GM12872 (cell line): ENCODE measurements around the gene UBFD1.

ENCODE experiments used
- TF ChIP-seq, protein P1 (sequence below): IDR thresholded peaks from 3 replicates; pipeline ENCODE4 v1.5.1; 2011; ENCODE audit warnings: low read depth, mild to moderate bottlenecking, low read length, moderate library complexity; ENCODE audit not compliant: insufficient read depth

The UBFD1 gene, protein sequence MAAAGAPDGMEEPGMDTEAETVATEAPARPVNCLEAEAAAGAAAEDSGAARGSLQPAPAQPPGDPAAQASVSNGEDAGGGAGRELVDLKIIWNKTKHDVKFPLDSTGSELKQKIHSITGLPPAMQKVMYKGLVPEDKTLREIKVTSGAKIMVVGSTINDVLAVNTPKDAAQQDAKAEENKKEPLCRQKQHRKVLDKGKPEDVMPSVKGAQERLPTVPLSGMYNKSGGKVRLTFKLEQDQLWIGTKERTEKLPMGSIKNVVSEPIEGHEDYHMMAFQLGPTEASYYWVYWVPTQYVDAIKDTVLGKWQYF

GRCh38 chr16:23556881-23557778 is at the start of gene UBFD1, which contains the start of gene EARS2:
Gene UBFD1 (plus strand): TSS chr16:23557727. CDS start chr16:23557743, 16 bp downstream.
Gene EARS2 (minus strand): TSS chr16:23557350. CDS start chr16:23557343, 7 bp downstream.
- TF ChIP-seq, protein P1, sequence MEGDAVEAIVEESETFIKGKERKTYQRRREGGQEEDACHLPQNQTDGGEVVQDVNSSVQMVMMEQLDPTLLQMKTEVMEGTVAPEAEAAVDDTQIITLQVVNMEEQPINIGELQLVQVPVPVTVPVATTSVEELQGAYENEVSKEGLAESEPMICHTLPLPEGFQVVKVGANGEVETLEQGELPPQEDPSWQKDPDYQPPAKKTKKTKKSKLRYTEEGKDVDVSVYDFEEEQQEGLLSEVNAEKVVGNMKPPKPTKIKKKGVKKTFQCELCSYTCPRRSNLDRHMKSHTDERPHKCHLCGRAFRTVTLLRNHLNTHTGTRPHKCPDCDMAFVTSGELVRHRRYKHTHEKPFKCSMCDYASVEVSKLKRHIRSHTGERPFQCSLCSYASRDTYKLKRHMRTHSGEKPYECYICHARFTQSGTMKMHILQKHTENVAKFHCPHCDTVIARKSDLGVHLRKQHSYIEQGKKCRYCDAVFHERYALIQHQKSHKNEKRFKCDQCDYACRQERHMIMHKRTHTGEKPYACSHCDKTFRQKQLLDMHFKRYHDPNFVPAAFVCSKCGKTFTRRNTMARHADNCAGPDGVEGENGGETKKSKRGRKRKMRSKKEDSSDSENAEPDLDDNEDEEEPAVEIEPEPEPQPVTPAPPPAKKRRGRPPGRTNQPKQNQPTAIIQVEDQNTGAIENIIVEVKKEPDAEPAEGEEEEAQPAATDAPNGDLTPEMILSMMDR: peak; percentile 84

DNA sequence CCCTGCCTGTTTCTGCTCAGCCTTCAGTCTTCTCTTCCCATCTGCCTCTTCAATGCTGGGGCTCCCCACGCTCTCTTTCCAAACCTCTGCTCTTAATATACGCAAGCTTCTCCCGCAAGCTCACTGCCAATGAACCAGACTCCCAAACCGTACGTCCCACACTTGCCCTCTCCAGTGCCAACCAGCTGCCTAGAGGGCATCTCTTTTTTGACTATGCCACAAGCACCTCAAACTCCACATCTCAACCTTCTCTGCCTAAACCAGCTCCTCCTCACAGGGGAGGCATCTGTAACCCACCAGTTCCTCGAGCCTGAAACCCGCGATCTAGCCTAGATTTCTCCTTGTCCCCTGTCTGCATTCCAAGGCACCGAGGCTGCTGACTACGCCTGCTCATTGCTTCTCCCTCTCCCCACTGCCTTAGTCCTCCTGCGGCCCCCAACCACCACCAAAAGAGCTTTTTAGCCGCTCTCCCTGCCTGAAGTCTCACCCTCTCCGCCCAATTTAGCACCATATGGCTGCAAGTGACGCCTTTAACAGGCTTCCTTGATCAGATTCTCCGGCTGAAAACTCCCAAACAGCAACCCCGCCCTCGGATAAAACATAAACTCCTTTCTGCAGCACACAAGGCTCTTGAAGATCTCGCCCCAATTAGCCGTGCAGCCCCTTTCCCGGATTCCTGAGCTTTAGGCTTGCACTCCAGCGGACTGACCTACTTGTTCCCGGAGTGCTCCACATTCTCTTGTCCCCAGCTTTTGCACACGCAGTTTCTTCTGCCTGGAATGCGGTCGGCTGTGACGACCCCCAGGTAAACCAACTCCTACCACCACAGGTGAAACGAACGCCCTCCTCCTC is 48.7 kb upstream of the UBFD1 start:
- TF ChIP-seq, protein P1: no peak

DNA sequence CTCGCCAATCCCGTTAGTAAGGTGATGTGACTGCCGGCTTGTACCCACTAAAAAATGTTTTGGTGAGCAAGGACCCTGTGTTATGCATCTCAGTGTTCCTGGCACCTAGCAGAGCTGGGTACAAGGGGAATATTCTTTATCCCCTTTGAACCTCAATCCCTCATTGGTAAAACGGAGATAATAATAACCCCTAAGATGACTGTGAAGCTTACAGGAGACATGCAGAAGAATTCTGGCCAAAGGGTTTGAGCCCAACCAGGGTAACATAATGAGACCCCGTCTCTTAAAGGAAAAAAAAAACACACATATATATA is 48.1 kb upstream of the UBFD1 start:
- TF ChIP-seq, protein P1: no peak

DNA sequence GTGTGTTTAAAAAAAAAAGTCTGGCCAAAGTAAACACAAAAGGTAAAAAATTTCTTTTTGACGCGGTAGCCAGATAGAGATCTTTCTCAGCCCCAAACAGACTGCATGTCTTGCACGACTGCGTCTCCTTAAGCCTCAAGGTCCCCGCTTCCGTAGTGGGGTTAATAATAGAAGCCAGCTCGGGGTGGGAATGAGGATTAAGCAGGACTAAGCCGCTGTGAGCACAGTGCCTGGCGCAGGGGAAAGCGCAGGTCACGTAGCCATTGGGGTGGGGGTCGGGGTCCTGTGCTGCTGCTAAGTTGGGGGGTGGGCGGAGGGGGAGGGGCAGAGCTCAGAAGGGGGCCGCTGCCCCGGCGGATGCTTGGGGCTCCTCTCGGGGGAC is 47.8 kb upstream of the UBFD1 start:
- TF ChIP-seq, protein P1: no peak

DNA sequence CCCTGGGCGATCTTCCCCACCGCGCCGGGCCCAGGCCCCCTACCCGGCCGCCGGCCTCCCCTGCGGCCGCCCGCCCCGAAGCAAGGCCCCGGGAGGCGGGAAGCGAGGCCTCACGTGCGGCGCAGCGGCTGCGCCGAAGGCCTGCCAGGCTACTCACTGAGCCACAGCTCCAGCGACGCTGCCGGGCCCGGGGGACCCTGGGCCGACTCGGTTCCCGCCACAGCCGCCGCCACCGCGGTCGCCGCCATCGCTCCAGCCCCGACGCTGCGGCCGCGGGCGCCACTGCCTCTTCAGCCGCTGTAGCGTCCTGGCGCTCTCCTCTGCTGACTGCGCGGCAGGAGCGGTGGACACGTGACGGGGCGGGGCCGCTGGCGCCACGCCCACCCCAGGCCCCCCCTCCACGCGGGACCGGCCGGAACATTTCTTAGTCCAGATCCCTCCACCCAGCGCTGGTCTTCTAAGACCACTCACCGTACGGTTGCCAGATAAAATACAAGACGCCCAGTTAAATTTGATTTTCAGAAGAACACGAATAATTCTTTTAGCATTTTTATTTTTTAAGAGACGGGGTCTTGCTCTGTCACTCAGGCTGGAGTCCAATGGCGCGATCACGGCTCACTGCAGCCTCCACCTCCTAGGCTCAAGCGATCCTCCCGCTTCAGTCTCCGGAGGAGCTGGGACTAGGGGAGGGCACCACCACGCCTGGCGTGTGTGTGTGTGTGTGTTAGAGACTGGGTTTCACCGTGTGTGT is 47.2 kb upstream of the UBFD1 start, which contains the start of gene GGA2:
Gene GGA2 (minus strand): TSS at position 331 of the 751 bp plus-strand sequence. CDS start 83 bp downstream, at position 248.
- TF ChIP-seq, protein P1: no peak

DNA sequence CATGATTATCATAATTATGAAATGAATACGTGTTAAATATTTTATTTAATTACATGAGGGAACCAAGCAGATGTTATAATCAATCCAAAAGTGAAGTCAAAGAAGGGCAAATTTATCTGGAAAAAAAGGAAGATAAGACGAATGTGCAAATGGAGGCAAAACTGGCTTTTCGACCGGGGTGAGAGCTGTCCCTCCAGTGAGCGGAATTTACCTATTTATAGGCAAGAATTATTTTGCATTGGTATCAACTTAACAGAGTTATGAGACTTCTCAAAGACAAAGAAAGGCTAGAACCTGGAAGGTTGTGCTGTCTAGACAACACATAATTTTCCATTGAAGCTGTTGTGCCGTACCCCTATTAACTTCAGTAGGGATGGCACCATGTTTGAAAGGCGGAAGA is 45.8 kb upstream of the UBFD1 start:
- TF ChIP-seq, protein P1: no peak
